GM23248 (cell line): ENCODE results near the gene OLFM4. TPM values are rescaled to one million over a fixed set of nuclear protein-coding genes. Genes with fewer than 3 reads are reported as not detected.
A peak's percentile ranks its signal among the peaks of the same experiment; 100 is the strongest.

Source experiments
- DNase-seq: peaks from one replicate; pipeline ENCODE4 v3.0.0-alpha.2; 2015
- H2AFZ ChIP-seq: fragments of 200-600 bp; sonication (generic); 2 replicates; pipeline ENCODE4 v1.6.1; 2016; ENCODE audit warnings: antibody characterized with exemption
- H3F3A ChIP-seq: fragments of 200-600 bp; sonication (generic); 2 replicates; pipeline ENCODE4 v1.6.1; 2016; ENCODE audit warnings: mild to moderate bottlenecking, antibody characterized with exemption, mixed run types; ENCODE audit not compliant: insufficient read depth
- H3K27ac ChIP-seq: fragments of 200-600 bp; sonication (generic); 2 replicates; pipeline ENCODE4 v1.5.1; 2016; ENCODE audit warnings: mild to moderate bottlenecking
- H3K27me3 ChIP-seq: fragments of 200-600 bp; sonication (generic); replicated peaks from 2 replicates; pipeline ENCODE4 v1.6.1; 2016; ENCODE audit warnings: mild to moderate bottlenecking; ENCODE audit not compliant: insufficient read depth
- H3K36me3 ChIP-seq: fragments of 200-600 bp; sonication (generic); 2 replicates; pipeline ENCODE4 v1.6.1; 2016; ENCODE audit warnings: low read depth, mild to moderate bottlenecking
- H3K4me1 ChIP-seq: fragments of 200-600 bp; sonication (generic); 2 replicates; pipeline ENCODE4 v1.6.1; 2016; ENCODE audit warnings: mild to moderate bottlenecking; ENCODE audit not compliant: insufficient read depth
- H3K4me2 ChIP-seq: fragments of 200-600 bp; sonication (generic); one replicate; pipeline ENCODE4 v1.6.1; 2016; ENCODE audit warnings: mild to moderate bottlenecking; ENCODE audit not compliant: unreplicated experiment
- H3K4me3 ChIP-seq: fragments of 200-600 bp; sonication (generic); 2 replicates; pipeline ENCODE4 v1.5.1; 2016; ENCODE audit warnings: mild to moderate bottlenecking
- H3K79me2 ChIP-seq: fragments of 200-600 bp; sonication (generic); 2 replicates; pipeline ENCODE4 v1.6.1; 2016; ENCODE audit warnings: mild to moderate bottlenecking; ENCODE audit not compliant: insufficient read depth
- H3K9ac ChIP-seq: fragments of 200-600 bp; sonication (generic); 2 replicates; pipeline ENCODE4 v1.6.1; 2016; ENCODE audit warnings: mild to moderate bottlenecking
- H3K9me2 ChIP-seq: fragments of 200-600 bp; sonication (generic); 2 replicates; pipeline ENCODE4 v1.6.1; 2016; ENCODE audit warnings: mixed run types, mild to moderate bottlenecking, moderate library complexity; ENCODE audit not compliant: insufficient read depth
- H3K9me3 ChIP-seq: fragments of 200-600 bp; sonication (generic); one replicate; pipeline ENCODE4 v1.6.1; 2017; ENCODE audit warnings: low read depth
- H4K20me1 ChIP-seq: fragments of 200-600 bp; sonication (generic); 2 replicates; pipeline ENCODE4 v1.6.0; 2016; ENCODE audit not compliant: insufficient read depth
- EZH2 ChIP-seq: fragments of 200-600 bp; sonication (generic); IDR thresholded peaks from 2 replicates; pipeline ENCODE4 v1.6.1; 2018; ENCODE audit warnings: antibody characterized with exemption, mild to moderate bottlenecking; ENCODE audit not compliant: insufficient read depth, poor library complexity, severe bottlenecking
- EZH2phosphoT487 ChIP-seq: fragments of 200-600 bp; sonication (generic); IDR thresholded peaks from 2 replicates; pipeline ENCODE4 v1.6.1; 2018; ENCODE audit warnings: antibody characterized with exemption, moderate library complexity, mild to moderate bottlenecking, low read depth; ENCODE audit not compliant: insufficient read depth
- WGBS, 2 experiments: methylation state at CpG; one replicate each; pipeline ENCODE4 v1.1.6; 2015 to 2017; ENCODE audit warnings: low lambda C conversion rate in 2 of 2, low coverage in 1 of 2; ENCODE audit errors: missing lambda C conversion rate in 2 of 2; 5-methylcytosine and 5-hydroxymethylcytosine counted together
- in situ Hi-C: fragments of 300-500 bp; cut with MboI; formaldehyde crosslinking; loops from 2 replicates; pipeline ENCODE4 v1.15.0; 2020
- polyA plus RNA-seq: library from polyadenylated mRNA; unstranded; fragments of >200 nt; fragmentation: Nextera tagmentation; extraction: Ambion mirVana; gene quantifications from 2 replicates; pipeline ENCODE4 v1.2.1, GENCODE V29; 2016
- total RNA-seq: library from RNA; depleted of rRNA; stranded (reverse); fragments of >200 nt; shearing (Covaris generic); gene quantifications from 2 replicates; pipeline ENCODE4 v1.2.3, GENCODE V29; 2014

Gene OLFM4
- total and polyA plus RNA-seq, 2 experiments from 2014 or later = not detected

GRCh38 chr13:53041968-53042516 is 13.4 kb downstream of the OLFM4 start:
- Histone ChIP-seq H3K4me1 (no peaks in the 10 kb centered on the region), H3K27ac (no peak overlapping the region), H3K36me3 (no peaks in the 10 kb centered on the region), H3K27me3 (no peaks in the 10 kb centered on the region), H3K9me3 (no peaks in the 10 kb centered on the region), H3F3A (no peaks in the 10 kb centered on the region), H3K79me2 (no peaks in the 10 kb centered on the region), H2AFZ (no peak overlapping the region), H3K9ac (no peak overlapping the region), H4K20me1 (no peaks in the 10 kb centered on the region), H3K9me2 (no peaks in the 10 kb centered on the region), H3K4me2 (no peak overlapping the region), H3K4me3 (no peak overlapping the region)
- in situ Hi-C loops = no loop called here
- 10 to 11% methylated on average over 3 of the region's 3 CpGs for WGBS, 2 experiments
- DNase-seq = no peak
- TF ChIP-seq EZH2 = no peak
- TF ChIP-seq EZH2phosphoT487 = no peak

GRCh38 chr13:53042877-53043276 is 14.3 kb downstream of the OLFM4 start:
- Histone ChIP-seq H3F3A (no peaks in the 10 kb centered on the region), H2AFZ (no peak overlapping the region), H3K27me3 (no peaks in the 10 kb centered on the region), H3K36me3 (no peaks in the 10 kb centered on the region), H4K20me1 (no peaks in the 10 kb centered on the region), H3K4me2 (no peak overlapping the region), H3K27ac (no peak overlapping the region), H3K4me1 (no peaks in the 10 kb centered on the region), H3K79me2 (no peaks in the 10 kb centered on the region), H3K9me2 (no peaks in the 10 kb centered on the region), H3K9me3 (no peaks in the 10 kb centered on the region), H3K4me3 (no peak overlapping the region), H3K9ac (no peak overlapping the region)
- WGBS, 2 experiments = 1 to 2% methylated on average over 4 of the region's 4 CpGs
- peak; percentile 4 for DNase-seq
- in situ Hi-C loops = no loop called here
- TF ChIP-seq EZH2 (no peak), EZH2phosphoT487 (no peak)

- H3K9me3 ChIP-seq = no peaks in the 10 kb centered on the region
- H3K27me3 ChIP-seq = no peaks in the 10 kb centered on the region
- no peak for DNase-seq
- no peak overlapping the region for H3K4me2 ChIP-seq
- in situ Hi-C loops = no loop called here
- H3F3A ChIP-seq = no peaks in the 10 kb centered on the region
- H3K4me1 ChIP-seq = no peaks in the 10 kb centered on the region
- no peaks in the 10 kb centered on the region for H3K36me3 ChIP-seq
- H3K27ac ChIP-seq = no peak overlapping the region
- TF ChIP-seq EZH2 (no peak), EZH2phosphoT487 (no peak)
- H3K9me2 ChIP-seq = no peaks in the 10 kb centered on the region
- H3K79me2 ChIP-seq = no peaks in the 10 kb centered on the region
- H4K20me1 ChIP-seq = no peaks in the 10 kb centered on the region
- no peak overlapping the region for H2AFZ ChIP-seq
- WGBS, 2 experiments = 3 to 10% methylated on average over 2 of the region's 2 CpGs
- no peak overlapping the region for H3K9ac ChIP-seq
- no peak overlapping the region for H3K4me3 ChIP-seq
Measured at GRCh38 chr13:53043398-53043797, 14.8 kb downstream of the OLFM4 start.

- Histone ChIP-seq H4K20me1 (no peaks in the 10 kb centered on the region), H3K4me2 (no peak overlapping the region), H3K4me1 (no peaks in the 10 kb centered on the region), H3F3A (no peaks in the 10 kb centered on the region), H3K27ac (no peak overlapping the region), H3K27me3 (no peaks in the 10 kb centered on the region), H3K79me2 (no peaks in the 10 kb centered on the region), H3K36me3 (no peaks in the 10 kb centered on the region), H2AFZ (no peak overlapping the region), H3K9me3 (no peaks in the 10 kb centered on the region), H3K9me2 (no peaks in the 10 kb centered on the region), H3K4me3 (no peak overlapping the region), H3K9ac (no peak overlapping the region)
- in situ Hi-C loops = no loop called here
- no peak for TF ChIP-seq EZH2
- DNase-seq = no peak
Measured at GRCh38 chr13:53045189-53045588, 16.6 kb downstream of the OLFM4 start.

- H4K20me1 ChIP-seq = no peaks in the 10 kb centered on the region
- H3K9me2 ChIP-seq = no peaks in the 10 kb centered on the region
- TF ChIP-seq EZH2phosphoT487 (no peak), EZH2 (no peak)
- H3K4me3 ChIP-seq = no peak overlapping the region
- H3K27me3 ChIP-seq = no peaks in the 10 kb centered on the region
- WGBS, 2 experiments = 41 to 43% methylated on average over 4 of the region's 4 CpGs
- H3K9ac ChIP-seq = no peak overlapping the region
- no peaks in the 10 kb centered on the region for H3K9me3 ChIP-seq
- no peaks in the 10 kb centered on the region for H3K79me2 ChIP-seq
- no peak overlapping the region for H3K27ac ChIP-seq
- H3K4me2 ChIP-seq = no peak overlapping the region
- no peaks in the 10 kb centered on the region for H3K36me3 ChIP-seq
- no peak overlapping the region for H2AFZ ChIP-seq
- no peaks in the 10 kb centered on the region for H3K4me1 ChIP-seq
- DNase-seq = no peak
- in situ Hi-C loops = no loop called here
- no peaks in the 10 kb centered on the region for H3F3A ChIP-seq
Measured at GRCh38 chr13:53048880-53049279, 20.3 kb downstream of the OLFM4 start.
